HEK293 (cell line): ENCODE data around the gene DIDO1.
A peak's percentile ranks its signal among the peaks of the same experiment; 100 is the strongest.

Experiments used
- CTCF ChIP-seq: fragments of 450-650 bp; formaldehyde crosslinking; IDR thresholded peaks from 2 replicates; pipeline ENCODE4 v1.5.1; 2016; ENCODE audit warnings: missing biosample characterization, missing genetic modification characterization
- EGR2 ChIP-seq: fragments of 450-650 bp; formaldehyde crosslinking; IDR thresholded peaks from 2 replicates; pipeline ENCODE4 v1.5.1; 2016; ENCODE audit warnings: low read depth, missing biosample characterization, missing genetic modification characterization
- GLIS1 ChIP-seq: fragments of 450-650 bp; formaldehyde crosslinking; IDR thresholded peaks from 2 replicates; pipeline ENCODE4 v1.5.1; 2016; ENCODE audit warnings: missing biosample characterization, missing genetic modification characterization
- GLIS2 ChIP-seq: fragments of 450-650 bp; formaldehyde crosslinking; IDR thresholded peaks from 2 replicates; pipeline ENCODE4 v1.5.1; 2016; ENCODE audit warnings: missing biosample characterization, missing genetic modification characterization
- KLF16 ChIP-seq: fragments of 450-650 bp; formaldehyde crosslinking; IDR thresholded peaks from 2 replicates; pipeline ENCODE4 v1.5.1; 2017; ENCODE audit warnings: missing biosample characterization, missing genetic modification characterization
- MEIS1 ChIP-seq: sonication (generic); formaldehyde crosslinking; IDR thresholded peaks from 2 replicates; pipeline ENCODE4 v1.8.1; 2022; ENCODE audit warnings: missing genetic modification reagents, mild to moderate bottlenecking, borderline replicate concordance
- MZF1 ChIP-seq: fragments of 450-650 bp; formaldehyde crosslinking; IDR thresholded peaks from 2 replicates; pipeline ENCODE4 v1.5.1; 2017; ENCODE audit warnings: missing biosample characterization, missing genetic modification characterization, borderline replicate concordance
- REPIN1 ChIP-seq: fragments of 450-650 bp; formaldehyde crosslinking; IDR thresholded peaks from 2 replicates; pipeline ENCODE4 v1.5.1; 2017; ENCODE audit warnings: missing biosample characterization, missing genetic modification characterization, low read depth
- SCRT1 ChIP-seq: fragments of 450-650 bp; formaldehyde crosslinking; IDR thresholded peaks from 2 replicates; pipeline ENCODE4 v1.5.1; 2016; ENCODE audit warnings: missing biosample characterization, missing genetic modification characterization, borderline replicate concordance
- SP2 ChIP-seq: fragments of 450-650 bp; formaldehyde crosslinking; IDR thresholded peaks from 2 replicates; pipeline ENCODE4 v1.5.1; 2016; ENCODE audit warnings: missing biosample characterization, missing genetic modification characterization
- WT1 ChIP-seq: fragments of 450-650 bp; formaldehyde crosslinking; IDR thresholded peaks from 2 replicates; pipeline ENCODE4 v1.5.1; 2016; ENCODE audit warnings: missing biosample characterization, missing genetic modification characterization
- ZBTB20 ChIP-seq: fragments of 450-650 bp; formaldehyde crosslinking; IDR thresholded peaks from 2 replicates; pipeline ENCODE4 v1.5.1; 2016; ENCODE audit warnings: missing biosample characterization, missing genetic modification characterization
- ZFHX2 ChIP-seq: fragments of 450-650 bp; formaldehyde crosslinking; conservative IDR thresholded peaks from 2 replicates; pipeline ENCODE4 v1.5.1; 2016; ENCODE audit warnings: missing biosample characterization, missing genetic modification characterization
- ZNF138 ChIP-seq: fragments of 450-650 bp; formaldehyde crosslinking; IDR thresholded peaks from 2 replicates; pipeline ENCODE4 v1.5.1; 2016; ENCODE audit warnings: missing biosample characterization, missing genetic modification characterization, borderline replicate concordance
- ZNF211 ChIP-seq: fragments of 450-650 bp; formaldehyde crosslinking; IDR thresholded peaks from 2 replicates; pipeline ENCODE4 v1.5.1; 2016; ENCODE audit warnings: low read depth, missing biosample characterization, missing genetic modification characterization
- ZNF223 ChIP-seq: fragments of 450-650 bp; formaldehyde crosslinking; IDR thresholded peaks from 2 replicates; pipeline ENCODE4 v1.5.1; 2016; ENCODE audit warnings: missing biosample characterization, missing genetic modification characterization
- ZNF239 ChIP-seq: fragments of 450-650 bp; formaldehyde crosslinking; IDR thresholded peaks from 2 replicates; pipeline ENCODE4 v1.5.1; 2016; ENCODE audit warnings: missing biosample characterization, missing genetic modification characterization
- ZNF324 ChIP-seq: fragments of 450-650 bp; formaldehyde crosslinking; IDR thresholded peaks from 2 replicates; pipeline ENCODE4 v1.5.1; 2016; ENCODE audit warnings: missing biosample characterization, missing genetic modification characterization
- ZNF426 ChIP-seq: fragments of 450-650 bp; formaldehyde crosslinking; IDR thresholded peaks from 2 replicates; pipeline ENCODE4 v1.5.1; 2017; ENCODE audit warnings: missing biosample characterization, missing genetic modification characterization, mild to moderate bottlenecking, inconsistent platforms, moderate library complexity
- ZNF548 ChIP-seq: fragments of 450-650 bp; formaldehyde crosslinking; IDR thresholded peaks from 2 replicates; pipeline ENCODE4 v1.5.1; 2016; ENCODE audit warnings: missing biosample characterization, missing genetic modification characterization
- ZNF555 ChIP-seq: fragments of 450-650 bp; formaldehyde crosslinking; conservative IDR thresholded peaks from 2 replicates; pipeline ENCODE4 v1.5.1; 2017; ENCODE audit warnings: missing biosample characterization, mild to moderate bottlenecking, missing genetic modification characterization, inconsistent platforms
- ZNF560 ChIP-seq: fragments of 450-650 bp; formaldehyde crosslinking; IDR thresholded peaks from 2 replicates; pipeline ENCODE4 v1.5.1; 2017; ENCODE audit warnings: missing biosample characterization, missing genetic modification characterization, borderline replicate concordance
- ZNF600 ChIP-seq: fragments of 450-650 bp; formaldehyde crosslinking; IDR thresholded peaks from 2 replicates; pipeline ENCODE4 v1.5.1; 2016; ENCODE audit warnings: missing biosample characterization, missing genetic modification characterization
- ZNF610 ChIP-seq: fragments of 450-650 bp; formaldehyde crosslinking; IDR thresholded peaks from 2 replicates; pipeline ENCODE4 v1.5.1; 2016; ENCODE audit warnings: missing biosample characterization, missing genetic modification characterization, borderline replicate concordance
- ZNF704 ChIP-seq: fragments of 450-650 bp; formaldehyde crosslinking; IDR thresholded peaks from 2 replicates; pipeline ENCODE4 v1.5.1; 2016; ENCODE audit warnings: missing biosample characterization, missing genetic modification characterization
- ZNF777 ChIP-seq: fragments of 450-650 bp; formaldehyde crosslinking; IDR thresholded peaks from 2 replicates; pipeline ENCODE4 v1.5.1; 2017; ENCODE audit warnings: missing biosample characterization, missing genetic modification characterization, borderline replicate concordance
- ZSCAN30 ChIP-seq: fragments of 450-650 bp; IDR thresholded peaks from 2 replicates; pipeline ENCODE4 v1.5.1; 2018; ENCODE audit warnings: missing biosample characterization, mild to moderate bottlenecking, missing genetic modification characterization, moderate library complexity
- TF ChIP-seq, protein P1 (sequence below): fragments of 450-650 bp; formaldehyde crosslinking; IDR thresholded peaks from 2 replicates; pipeline ENCODE4 v1.5.1; 2016; ENCODE audit warnings: missing biosample characterization, missing genetic modification characterization
- TF ChIP-seq, protein P2 (sequence below): fragments of 450-650 bp; formaldehyde crosslinking; IDR thresholded peaks from 2 replicates; pipeline ENCODE4 v1.5.1; 2016; ENCODE audit warnings: missing biosample characterization, missing genetic modification characterization, borderline replicate concordance
- TF ChIP-seq, protein P3 (sequence below): fragments of 450-650 bp; formaldehyde crosslinking; IDR thresholded peaks from 2 replicates; pipeline ENCODE4 v1.5.1; 2016; ENCODE audit warnings: missing biosample characterization, missing genetic modification characterization

The DIDO1 gene

DNA sequence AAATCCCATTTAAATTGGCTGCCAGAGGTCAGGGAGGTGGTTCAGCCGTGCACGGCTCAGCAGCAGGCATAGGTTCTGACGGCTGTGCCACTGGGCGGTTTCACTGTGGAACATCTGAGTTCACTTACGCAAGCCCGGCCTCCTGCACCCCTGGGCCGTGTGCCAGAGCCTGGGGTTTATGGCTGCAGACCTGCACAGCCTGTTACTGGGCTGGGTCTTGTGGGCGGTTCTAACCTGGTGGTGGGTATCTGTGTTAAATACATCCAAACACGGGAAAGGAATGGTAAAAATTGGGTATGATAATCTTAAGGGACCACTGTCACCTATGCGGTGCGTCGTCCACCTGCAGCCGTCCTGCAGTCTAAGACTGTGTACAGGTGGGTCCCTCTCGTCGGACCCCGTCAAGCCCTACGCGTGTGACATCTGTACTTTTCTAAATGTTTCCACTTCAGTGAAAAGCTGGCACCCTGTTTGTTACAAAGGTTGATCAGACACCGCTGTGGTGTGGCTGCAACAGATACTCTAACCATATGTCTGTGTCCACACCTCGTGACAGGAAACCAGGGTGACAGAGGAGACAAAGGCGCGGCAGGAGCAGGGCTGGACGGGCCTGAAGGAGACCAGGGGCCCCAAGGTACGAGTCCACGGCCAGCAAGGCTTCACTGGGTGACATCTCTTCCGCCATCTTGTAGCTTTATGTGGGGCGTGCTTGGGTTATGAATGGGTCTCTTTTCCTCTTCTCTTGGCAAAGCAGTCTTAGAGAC is 88.0 kb downstream of the DIDO1 start (continued):
- TF ChIP-seq ZNF324 (no peak), ZSCAN30 (tag by site-specific recombination) (no peak), ZNF211 (tag by site-specific recombination) (no peak), EGR2 (no peak), ZNF555 (tag by site-specific recombination) (no peak), ZNF600 (peak; percentile 57; the same call in 1 of the 2 replicates), ZNF560 (tag by site-specific recombination) (no peak), ZNF610 (tag by site-specific recombination) (no peak), GLIS1 (peak; percentile 79), ZNF239 (no peak), ZNF426 (tag by site-specific recombination) (no peak), REPIN1 (tag by site-specific recombination) (no peak), MZF1 (tag by site-specific recombination) (no peak), KLF16 (tag by site-specific recombination) (peak; percentile 11; the same call in 1 of the 2 replicates), ZNF704 (no peak), ZNF223 (tag by site-specific recombination) (no peak), ZFHX2 (tag by site-specific recombination) (peak; percentile 48), MEIS1 (no peak), GLIS2 (tag by site-specific recombination) (no peak), WT1 (tag by site-specific recombination) (no peak), ZNF138 (no peak), CTCF (no peak), ZNF548 (tag by site-specific recombination) (no peak), ZBTB20 (tag by site-specific recombination) (peak; percentile 40; the same call in 1 of the 2 replicates), SP2 (peak; percentile 36; the same call in 1 of the 2 replicates), ZNF777 (tag by site-specific recombination) (no peak), SCRT1 (tag by site-specific recombination) (no peak)
- TF ChIP-seq, protein P1, sequence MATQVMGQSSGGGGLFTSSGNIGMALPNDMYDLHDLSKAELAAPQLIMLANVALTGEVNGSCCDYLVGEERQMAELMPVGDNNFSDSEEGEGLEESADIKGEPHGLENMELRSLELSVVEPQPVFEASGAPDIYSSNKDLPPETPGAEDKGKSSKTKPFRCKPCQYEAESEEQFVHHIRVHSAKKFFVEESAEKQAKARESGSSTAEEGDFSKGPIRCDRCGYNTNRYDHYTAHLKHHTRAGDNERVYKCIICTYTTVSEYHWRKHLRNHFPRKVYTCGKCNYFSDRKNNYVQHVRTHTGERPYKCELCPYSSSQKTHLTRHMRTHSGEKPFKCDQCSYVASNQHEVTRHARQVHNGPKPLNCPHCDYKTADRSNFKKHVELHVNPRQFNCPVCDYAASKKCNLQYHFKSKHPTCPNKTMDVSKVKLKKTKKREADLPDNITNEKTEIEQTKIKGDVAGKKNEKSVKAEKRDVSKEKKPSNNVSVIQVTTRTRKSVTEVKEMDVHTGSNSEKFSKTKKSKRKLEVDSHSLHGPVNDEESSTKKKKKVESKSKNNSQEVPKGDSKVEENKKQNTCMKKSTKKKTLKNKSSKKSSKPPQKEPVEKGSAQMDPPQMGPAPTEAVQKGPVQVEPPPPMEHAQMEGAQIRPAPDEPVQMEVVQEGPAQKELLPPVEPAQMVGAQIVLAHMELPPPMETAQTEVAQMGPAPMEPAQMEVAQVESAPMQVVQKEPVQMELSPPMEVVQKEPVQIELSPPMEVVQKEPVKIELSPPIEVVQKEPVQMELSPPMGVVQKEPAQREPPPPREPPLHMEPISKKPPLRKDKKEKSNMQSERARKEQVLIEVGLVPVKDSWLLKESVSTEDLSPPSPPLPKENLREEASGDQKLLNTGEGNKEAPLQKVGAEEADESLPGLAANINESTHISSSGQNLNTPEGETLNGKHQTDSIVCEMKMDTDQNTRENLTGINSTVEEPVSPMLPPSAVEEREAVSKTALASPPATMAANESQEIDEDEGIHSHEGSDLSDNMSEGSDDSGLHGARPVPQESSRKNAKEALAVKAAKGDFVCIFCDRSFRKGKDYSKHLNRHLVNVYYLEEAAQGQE (tag by site-specific recombination), result no peak
- TF ChIP-seq, protein P2, sequence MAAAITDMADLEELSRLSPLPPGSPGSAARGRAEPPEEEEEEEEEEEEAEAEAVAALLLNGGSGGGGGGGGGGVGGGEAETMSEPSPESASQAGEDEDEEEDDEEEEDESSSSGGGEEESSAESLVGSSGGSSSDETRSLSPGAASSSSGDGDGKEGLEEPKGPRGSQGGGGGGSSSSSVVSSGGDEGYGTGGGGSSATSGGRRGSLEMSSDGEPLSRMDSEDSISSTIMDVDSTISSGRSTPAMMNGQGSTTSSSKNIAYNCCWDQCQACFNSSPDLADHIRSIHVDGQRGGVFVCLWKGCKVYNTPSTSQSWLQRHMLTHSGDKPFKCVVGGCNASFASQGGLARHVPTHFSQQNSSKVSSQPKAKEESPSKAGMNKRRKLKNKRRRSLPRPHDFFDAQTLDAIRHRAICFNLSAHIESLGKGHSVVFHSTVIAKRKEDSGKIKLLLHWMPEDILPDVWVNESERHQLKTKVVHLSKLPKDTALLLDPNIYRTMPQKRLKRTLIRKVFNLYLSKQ (tag by site-specific recombination), result no peak
- TF ChIP-seq, protein P3, sequence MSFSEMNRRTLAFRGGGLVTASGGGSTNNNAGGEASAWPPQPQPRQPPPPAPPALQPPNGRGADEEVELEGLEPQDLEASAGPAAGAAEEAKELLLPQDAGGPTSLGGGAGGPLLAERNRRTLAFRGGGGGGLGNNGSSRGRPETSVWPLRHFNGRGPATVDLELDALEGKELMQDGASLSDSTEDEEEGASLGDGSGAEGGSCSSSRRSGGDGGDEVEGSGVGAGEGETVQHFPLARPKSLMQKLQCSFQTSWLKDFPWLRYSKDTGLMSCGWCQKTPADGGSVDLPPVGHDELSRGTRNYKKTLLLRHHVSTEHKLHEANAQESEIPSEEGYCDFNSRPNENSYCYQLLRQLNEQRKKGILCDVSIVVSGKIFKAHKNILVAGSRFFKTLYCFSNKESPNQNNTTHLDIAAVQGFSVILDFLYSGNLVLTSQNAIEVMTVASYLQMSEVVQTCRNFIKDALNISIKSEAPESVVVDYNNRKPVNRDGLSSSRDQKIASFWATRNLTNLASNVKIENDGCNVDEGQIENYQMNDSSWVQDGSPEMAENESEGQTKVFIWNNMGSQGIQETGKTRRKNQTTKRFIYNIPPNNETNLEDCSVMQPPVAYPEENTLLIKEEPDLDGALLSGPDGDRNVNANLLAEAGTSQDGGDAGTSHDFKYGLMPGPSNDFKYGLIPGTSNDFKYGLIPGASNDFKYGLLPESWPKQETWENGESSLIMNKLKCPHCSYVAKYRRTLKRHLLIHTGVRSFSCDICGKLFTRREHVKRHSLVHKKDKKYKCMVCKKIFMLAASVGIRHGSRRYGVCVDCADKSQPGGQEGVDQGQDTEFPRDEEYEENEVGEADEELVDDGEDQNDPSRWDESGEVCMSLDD (tag by site-specific recombination), result no peak; the same call in 1 of the 2 replicates
